Measurements from ENCODE around the gene SLC26A9.

Gene SLC26A9

GRCh38 chr1:205943245-205943644 lies at the start of gene SLC26A9:
Gene SLC26A9 (minus strand): TSS chr1:205943456. CDS start chr1:205935820, 7,636 bp downstream.
- peaks cover 61% of the 10 kb centered on the region for H3K27me3 Mint-ChIP-seq

GRCh38 chr1:205992218-205992882 lies 49.1 kb upstream of the SLC26A9 start:
- Mint-ChIP-seq H3K4me3 (no peak overlapping the region), H3K9me3 (peaks cover 0 to 4% of the 10 kb centered on the region in 2 donors), H3K27me3 (peaks cover 25% of the 10 kb centered on the region), H3K27ac (no peak overlapping the region), H3K4me1 (no peaks in the 10 kb centered on the region)
- DNase-seq: no peak
- ATAC-seq: no peak

More at GRCh38 chr1:205943245-205943644, at the start of gene SLC26A9:
- Mint-ChIP-seq H3K4me1 (no peaks in the 10 kb centered on the region), H3K27ac (peak within 1 kb of the TSS in 1 of 2 donors; percentile 15), H3K9me3 (no peaks in the 10 kb centered on the region), H3K4me3 (no peak within 1 kb of the TSS)
- no peak for ATAC-seq
- no peak for DNase-seq

GRCh38 chr1:205991237-205991636 lies 48.0 kb upstream of the SLC26A9 start:
- H3K4me3 Mint-ChIP-seq: no peak overlapping the region
- no peaks in the 10 kb centered on the region for H3K4me1 Mint-ChIP-seq
- H3K27me3 Mint-ChIP-seq: peaks cover 18% of the 10 kb centered on the region
- H3K9me3 Mint-ChIP-seq: no peaks in the 10 kb centered on the region
- no peak for DNase-seq
- ATAC-seq: no peak
- H3K27ac Mint-ChIP-seq: no peak overlapping the region

- no peak for ATAC-seq
- H3K4me1 Mint-ChIP-seq: no peaks in the 10 kb centered on the region
- H3K27ac Mint-ChIP-seq: no peak overlapping the region
- no peaks in the 10 kb centered on the region for H3K9me3 Mint-ChIP-seq
- no peak for DNase-seq
- no peak overlapping the region for H3K4me3 Mint-ChIP-seq
- peaks cover 18% of the 10 kb centered on the region for H3K27me3 Mint-ChIP-seq
Measured at GRCh38 chr1:205990226-205990625, 47.0 kb upstream of the SLC26A9 start.

GRCh38 chr1:205989786-205990185 lies 46.5 kb upstream of the SLC26A9 start:
- ATAC-seq (no peak), DNase-seq (no peak)
- Mint-ChIP-seq H3K27me3 (peaks cover 18% of the 10 kb centered on the region), H3K4me1 (no peaks in the 10 kb centered on the region), H3K9me3 (no peaks in the 10 kb centered on the region), H3K27ac (no peak overlapping the region), H3K4me3 (no peak overlapping the region)

GRCh38 chr1:205988585-205988995 lies 45.3 kb upstream of the SLC26A9 start:
- H3K27me3 Mint-ChIP-seq: peaks cover 18% of the 10 kb centered on the region
- DNase-seq (no peak), ATAC-seq (no peak)
- no peak overlapping the region for H3K27ac Mint-ChIP-seq
- no peaks in the 10 kb centered on the region for H3K9me3 Mint-ChIP-seq
- no peak overlapping the region for H3K4me3 Mint-ChIP-seq
- no peaks in the 10 kb centered on the region for H3K4me1 Mint-ChIP-seq

GRCh38 chr1:205986861-205987260 lies 43.6 kb upstream of the SLC26A9 start:
- Mint-ChIP-seq H3K4me1 (no peaks in the 10 kb centered on the region), H3K9me3 (no peaks in the 10 kb centered on the region), H3K27me3 (peaks cover 18% of the 10 kb centered on the region), H3K4me3 (no peak overlapping the region), H3K27ac (no peak overlapping the region)
- no peak for DNase-seq
- no peak for ATAC-seq

- ATAC-seq: no peak
- DNase-seq: no peak
- Mint-ChIP-seq H3K4me1 (no peaks in the 10 kb centered on the region), H3K27me3 (peaks cover 18% of the 10 kb centered on the region), H3K9me3 (no peaks in the 10 kb centered on the region), H3K27ac (peak overlapping the region in 1 of 2 donors; percentile 27), H3K4me3 (no peak overlapping the region)
Measured at GRCh38 chr1:205986292-205986691, 43.0 kb upstream of the SLC26A9 start.

GRCh38 chr1:205985330-205986005 lies 42.2 kb upstream of the SLC26A9 start:
- DNase-seq (no peak), ATAC-seq (peak; percentile 43)
- no peaks in the 10 kb centered on the region for H3K4me1 Mint-ChIP-seq
- no peak overlapping the region for H3K27ac Mint-ChIP-seq
- peaks cover 17% of the 10 kb centered on the region for H3K27me3 Mint-ChIP-seq
- no peak overlapping the region for H3K4me3 Mint-ChIP-seq
- no peaks in the 10 kb centered on the region for H3K9me3 Mint-ChIP-seq

GRCh38 chr1:205983925-205984725 lies 40.9 kb upstream of the SLC26A9 start:
- H3K27me3 Mint-ChIP-seq: peaks cover 3% of the 10 kb centered on the region
- peak; percentile 26 to 29 for DNase-seq
- no peaks in the 10 kb centered on the region for H3K4me1 Mint-ChIP-seq
- no peak overlapping the region for H3K27ac Mint-ChIP-seq
- H3K9me3 Mint-ChIP-seq: no peaks in the 10 kb centered on the region
- H3K4me3 Mint-ChIP-seq: no peak overlapping the region
- peak; percentile 73 for ATAC-seq

- Mint-ChIP-seq H3K4me3 (no peak overlapping the region), H3K27me3 (no peaks in the 10 kb centered on the region), H3K9me3 (no peaks in the 10 kb centered on the region), H3K27ac (no peak overlapping the region), H3K4me1 (no peaks in the 10 kb centered on the region)
- DNase-seq (no peak), ATAC-seq (no peak)
Measured at GRCh38 chr1:205981257-205981656, 38.0 kb upstream of the SLC26A9 start.

GRCh38 chr1:205980237-205980870 lies 37.1 kb upstream of the SLC26A9 start:
- Mint-ChIP-seq H3K27me3 (no peaks in the 10 kb centered on the region), H3K27ac (no peak overlapping the region), H3K4me3 (no peak overlapping the region), H3K4me1 (no peaks in the 10 kb centered on the region), H3K9me3 (no peaks in the 10 kb centered on the region)
- DNase-seq (no peak), ATAC-seq (no peak)

GRCh38 chr1:205979301-205979700 lies 36.0 kb upstream of the SLC26A9 start:
- ATAC-seq: no peak
- Mint-ChIP-seq H3K27me3 (no peaks in the 10 kb centered on the region), H3K4me3 (no peak overlapping the region), H3K4me1 (no peaks in the 10 kb centered on the region), H3K9me3 (peaks cover 9% of the 10 kb centered on the region in 2 donors), H3K27ac (no peak overlapping the region)
- no peak for DNase-seq

- no peak for DNase-seq
- Mint-ChIP-seq H3K4me1 (no peaks in the 10 kb centered on the region), H3K4me3 (no peak overlapping the region), H3K9me3 (peaks cover 15% of the 10 kb centered on the region in 2 donors), H3K27me3 (no peaks in the 10 kb centered on the region), H3K27ac (no peak overlapping the region)
- ATAC-seq: no peak
Measured at GRCh38 chr1:205978676-205979075, 35.4 kb upstream of the SLC26A9 start.

GRCh38 chr1:205977402-205978014 lies 34.3 kb upstream of the SLC26A9 start:
- peak; percentile 83 for ATAC-seq
- DNase-seq: peak; percentile 71 to 72

More at GRCh38 chr1:205977402-205978014, 34.3 kb upstream of the SLC26A9 start:
- Mint-ChIP-seq H3K4me1 (no peaks in the 10 kb centered on the region), H3K9me3 (peaks cover 21 to 23% of the 10 kb centered on the region in 2 donors), H3K4me3 (no peak overlapping the region), H3K27ac (no peak overlapping the region), H3K27me3 (no peaks in the 10 kb centered on the region)
